Activated CD4-positive, alpha-beta memory T cell treated with anti-CD3 and anti-CD28 coated beads, Interleukin-2, amount 10 ng/mL, durations not matched to agents 7 days and 5 days (primary cell): ENCODE results near the gene TAMALIN. TPM values are rescaled to one million over a fixed set of nuclear protein-coding genes. Genes with fewer than 3 reads are reported as not detected.
A peak's percentile ranks its signal among the peaks of the same experiment; 100 is the strongest.

Experiments used
- CTCF ChIA-PET: fragments of 350-600 bp; sonication (Branson Sonifier 250); formaldehyde crosslinking; loops from one replicate; lab custom pipeline; 2021; ENCODE audit warnings: antibody characterized with exemption, inconsistent platforms; lab: Charles Lee
- POLR2A ChIA-PET: fragments of 350-600 bp; sonication (Branson Sonifier 250); formaldehyde crosslinking; loops from one replicate; lab custom pipeline; 2021; ENCODE audit warnings: antibody characterized with exemption; lab: Charles Lee
- DNase-seq: peaks from one replicate; pipeline ENCODE4 v3.0.0-alpha.2; 2020
- H3K27ac Mint-ChIP-seq: one replicate; pipeline ENCODE4 v1.8.0; 2021; ENCODE audit warnings: mild to moderate bottlenecking, mixed read lengths
- H3K27me3 Mint-ChIP-seq: one replicate; pipeline ENCODE4 v1.8.0; 2021; ENCODE audit warnings: mixed read lengths
- H3K36me3 Mint-ChIP-seq: one replicate; pipeline ENCODE4 v1.8.0; 2021; ENCODE audit warnings: low read depth, mixed read lengths
- H3K4me1 Mint-ChIP-seq: one replicate; pipeline ENCODE4 v1.8.0; 2021; ENCODE audit warnings: mixed read lengths
- H3K4me3 Mint-ChIP-seq: one replicate; pipeline ENCODE4 v1.8.0; 2021; ENCODE audit warnings: mild to moderate bottlenecking, mixed read lengths
- H3K9me3 Mint-ChIP-seq: one replicate; pipeline ENCODE4 v1.8.0; 2021; ENCODE audit warnings: mixed read lengths
- total RNA-seq, 2 experiments: library from RNA; stranded (reverse); gene quantifications; one replicate each; pipeline ENCODE4 v1.2.3, GENCODE V29; 2021

Gene TAMALIN
- total RNA-seq, 2 experiments from 2014 or later, result 5.8 to 7.4 TPM

- H3K27ac Mint-ChIP-seq, result peak overlapping the region; percentile 0
- no peak for DNase-seq
- H3K27me3 Mint-ChIP-seq, result peaks cover 19% of the 10 kb centered on the region
- POLR2A ChIA-PET, result interaction anchor here (0.7 to 2.9 kb wide), 10 partner anchors 9 to 49 kb away, joined by 3 to 18 read pairs (median 4); partner anchors contain the start of genes ATG101 and NR4A1
- H3K36me3 Mint-ChIP-seq, result no peaks in the 10 kb centered on the region
- H3K4me1 Mint-ChIP-seq, result peaks cover 32% of the 10 kb centered on the region
- CTCF ChIA-PET, result interaction anchor here (0.6 to 12.6 kb wide), 17 partner anchors 7 to 212 kb away, joined by 3 to 309 read pairs (median 5); partner anchors contain the start of genes ATG101, NR4A1 and SMIM41
- H3K4me3 Mint-ChIP-seq, result peak overlapping the region; percentile 60
- no peaks in the 10 kb centered on the region for H3K9me3 Mint-ChIP-seq
These were observed 25.7 kb downstream of the TAMALIN start for GRCh38 chr12:52032446-52032803.

- CTCF ChIA-PET, result interaction anchor here (0.7 to 12.6 kb wide), 15 partner anchors 7 to 212 kb away, joined by 3 to 309 read pairs (median 5); partner anchors contain the start of genes ATG101, NR4A1 and SMIM41
- POLR2A ChIA-PET, result interaction anchor here (0.7 to 2.9 kb wide), 10 partner anchors 10 to 48 kb away, joined by 3 to 18 read pairs (median 3); partner anchors contain the start of genes ATG101 and NR4A1
- no peaks in the 10 kb centered on the region for H3K9me3 Mint-ChIP-seq
- peak overlapping the region; percentile 54 for H3K27ac Mint-ChIP-seq
- H3K27me3 Mint-ChIP-seq, result peaks cover 19% of the 10 kb centered on the region
- DNase-seq, result peak; percentile 93
- peak overlapping the region; percentile 68 for H3K4me3 Mint-ChIP-seq
- H3K4me1 Mint-ChIP-seq, result peaks cover 32% of the 10 kb centered on the region
- no peaks in the 10 kb centered on the region for H3K36me3 Mint-ChIP-seq
These were observed 26.2 kb downstream of the TAMALIN start for GRCh38 chr12:52032804-52033445.

GRCh38 chr12:52033446-52034140 is 26.8 kb downstream of the TAMALIN start:
- Mint-ChIP-seq H3K9me3 (no peaks in the 10 kb centered on the region), H3K27ac (peak overlapping the region; percentile 54), H3K27me3 (peaks cover 19% of the 10 kb centered on the region), H3K36me3 (no peaks in the 10 kb centered on the region), H3K4me3 (peak overlapping the region; percentile 68), H3K4me1 (peaks cover 36% of the 10 kb centered on the region)
- CTCF ChIA-PET, result interaction anchor here (0.8 to 12.6 kb wide), 12 partner anchors 8 to 112 kb away, joined by 3 to 309 read pairs (median 9); partner anchors contain the start of genes ATG101, NR4A1 and SMIM41
- POLR2A ChIA-PET, result interaction anchor here (1.0 to 2.9 kb wide), 7 partner anchors 10 to 88 kb away, joined by 3 to 18 read pairs (median 3); partner anchors contain the start of genes ATG101 and NR4A1
- DNase-seq, result no peak

GRCh38 chr12:52035190-52035589 is 28.4 kb downstream of the TAMALIN start:
- Mint-ChIP-seq H3K27ac (no peak overlapping the region), H3K4me3 (no peak overlapping the region)
- POLR2A ChIA-PET, result interaction anchor here (0.8 to 1.5 kb wide), 2 partner anchors 10 to 16 kb away, joined by 3 to 4 read pairs; no protein-coding TSS in a partner anchor

DNA sequence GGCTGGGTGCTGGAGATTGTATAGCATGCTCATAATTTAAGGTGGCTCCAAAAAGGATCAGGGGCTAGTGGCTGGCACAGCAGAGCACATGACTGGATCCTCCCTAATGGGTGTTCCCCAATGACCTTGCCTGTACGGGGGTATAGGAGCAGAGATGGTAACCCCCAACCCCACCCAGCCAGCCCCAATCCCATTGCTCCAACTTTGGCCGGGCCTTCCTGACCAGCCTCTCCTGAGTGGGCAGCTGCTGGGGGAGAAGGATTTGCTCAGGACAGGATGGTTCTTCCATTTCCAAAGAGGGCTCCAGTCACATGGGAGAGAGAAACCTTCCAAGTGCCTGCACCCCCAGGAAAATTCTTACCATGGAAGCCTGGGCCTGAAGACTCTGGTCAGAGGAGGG is 29.2 kb downstream of the TAMALIN start:
- Mint-ChIP-seq H3K4me1 (peaks cover 38% of the 10 kb centered on the region), H3K27me3 (peaks cover 16% of the 10 kb centered on the region), H3K9me3 (no peaks in the 10 kb centered on the region), H3K36me3 (no peaks in the 10 kb centered on the region), H3K4me3 (no peak overlapping the region), H3K27ac (no peak overlapping the region)
- ChIA-PET CTCF (interaction anchor here (9.2 kb wide), 1 partner anchor 10 kb away, joined by 67 read pairs; no protein-coding TSS in a partner anchor), POLR2A (interaction anchor here (1.2 to 1.8 kb wide), 4 partner anchors 10 to 34 kb away, joined by 3 to 8 read pairs (median 5); partner anchors contain the start of gene ATG101)
- no peak for DNase-seq

More at GRCh38 chr12:52035190-52035589, 28.4 kb downstream of the TAMALIN start:
- peaks cover 36% of the 10 kb centered on the region for H3K4me1 Mint-ChIP-seq
- CTCF ChIA-PET, result interaction anchor here (1.2 to 9.2 kb wide), 2 partner anchors 9 to 12 kb away, joined by 4 to 67 read pairs; no protein-coding TSS in a partner anchor
- H3K9me3 Mint-ChIP-seq, result no peaks in the 10 kb centered on the region
- DNase-seq, result no peak
- H3K27me3 Mint-ChIP-seq, result peaks cover 19% of the 10 kb centered on the region
- H3K36me3 Mint-ChIP-seq, result no peaks in the 10 kb centered on the region

GRCh38 chr12:52036587-52037171 is 29.9 kb downstream of the TAMALIN start:
- Mint-ChIP-seq H3K4me3 (peak overlapping the region; percentile 57), H3K9me3 (no peaks in the 10 kb centered on the region), H3K36me3 (no peaks in the 10 kb centered on the region), H3K27me3 (peaks cover 16% of the 10 kb centered on the region), H3K4me1 (peaks cover 42% of the 10 kb centered on the region), H3K27ac (no peak overlapping the region)
- POLR2A ChIA-PET, result interaction anchor here (1.2 to 4.0 kb wide), 5 partner anchors 9 to 33 kb away, joined by 3 to 22 read pairs (median 5); partner anchors contain the start of genes ATG101 and NR4A1
- CTCF ChIA-PET, result interaction anchor here (9.2 kb wide), 1 partner anchor 11 kb away, joined by 67 read pairs; no protein-coding TSS in a partner anchor
- DNase-seq, result peak; percentile 83

DNA sequence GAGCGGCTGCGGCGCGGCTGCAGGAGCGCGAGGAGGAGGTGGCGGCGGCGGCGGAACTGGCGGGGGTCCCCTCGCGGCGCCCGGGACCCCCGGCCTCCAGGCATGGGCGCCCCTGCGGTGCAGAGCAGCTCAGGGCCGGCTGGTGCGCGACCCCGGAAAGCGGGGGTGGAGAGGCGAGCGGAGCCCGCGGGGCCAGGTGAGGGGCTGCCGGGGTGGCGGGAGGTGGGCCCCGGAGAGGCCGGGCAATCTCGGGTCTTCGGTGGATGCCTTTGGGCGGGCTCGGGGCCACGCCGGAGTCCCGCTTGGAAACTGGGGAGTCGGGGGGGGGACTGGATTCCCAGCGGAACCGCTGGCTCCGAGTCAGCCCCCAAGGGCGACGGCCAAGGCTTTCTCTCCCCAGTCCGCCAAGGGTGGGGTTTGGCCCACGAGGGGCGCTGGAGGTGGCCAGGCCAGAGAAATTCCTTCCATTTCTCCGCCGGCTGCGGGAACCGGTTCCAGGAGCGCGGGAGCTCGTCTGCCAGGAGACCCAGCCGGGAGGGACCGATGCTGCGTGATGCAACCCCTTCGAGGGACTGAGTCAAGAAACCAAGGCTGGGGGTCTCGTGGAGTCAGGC is 30.6 kb downstream of the TAMALIN start:
- no peak overlapping the region for H3K27ac Mint-ChIP-seq
- H3K9me3 Mint-ChIP-seq, result no peaks in the 10 kb centered on the region
- peak overlapping the region; percentile 41 for H3K4me3 Mint-ChIP-seq
- peaks cover 16% of the 10 kb centered on the region for H3K27me3 Mint-ChIP-seq
- peaks cover 48% of the 10 kb centered on the region for H3K4me1 Mint-ChIP-seq
- POLR2A ChIA-PET, result interaction anchor here (1.3 to 4.0 kb wide), 4 partner anchors 12 to 32 kb away, joined by 5 to 22 read pairs (median 8); partner anchors contain the start of genes ATG101 and NR4A1
- CTCF ChIA-PET, result interaction anchor here (9.2 kb wide), 1 partner anchor 12 kb away, joined by 67 read pairs; no protein-coding TSS in a partner anchor
- no peak for DNase-seq
- H3K36me3 Mint-ChIP-seq, result no peaks in the 10 kb centered on the region

- no peak overlapping the region for H3K27ac Mint-ChIP-seq
- H3K27me3 Mint-ChIP-seq, result peaks cover 16% of the 10 kb centered on the region
- no peaks in the 10 kb centered on the region for H3K9me3 Mint-ChIP-seq
- POLR2A ChIA-PET, result interaction anchor here (2.2 to 4.0 kb wide), 2 partner anchors 13 kb away, joined by 7 to 22 read pairs; partner anchors contain the start of gene NR4A1
- CTCF ChIA-PET, result interaction anchor here (1.1 to 9.2 kb wide), 3 partner anchors 13 to 30 kb away, joined by 5 to 67 read pairs (median 5); no protein-coding TSS in a partner anchor
- peak overlapping the region; percentile 31 for H3K4me3 Mint-ChIP-seq
- no peak for DNase-seq
- H3K4me1 Mint-ChIP-seq, result peaks cover 43% of the 10 kb centered on the region
- no peaks in the 10 kb centered on the region for H3K36me3 Mint-ChIP-seq
These were observed 31.7 kb downstream of the TAMALIN start for GRCh38 chr12:52038447-52038846.

GRCh38 chr12:52041035-52041434 is 34.3 kb downstream of the TAMALIN start:
- H3K4me3 Mint-ChIP-seq, result no peak overlapping the region
- DNase-seq, result no peak
- peaks cover 35% of the 10 kb centered on the region for H3K4me1 Mint-ChIP-seq
- ChIA-PET POLR2A (interaction anchor here (1.5 kb wide), 1 partner anchor 16 kb away, joined by 4 read pairs; no protein-coding TSS in a partner anchor), CTCF (interaction anchor here (1.7 to 9.2 kb wide), 2 partner anchors 10 to 15 kb away, joined by 4 to 67 read pairs; no protein-coding TSS in a partner anchor)
- no peaks in the 10 kb centered on the region for H3K36me3 Mint-ChIP-seq
- no peak overlapping the region for H3K27ac Mint-ChIP-seq
- H3K9me3 Mint-ChIP-seq, result no peaks in the 10 kb centered on the region
- peaks cover 3% of the 10 kb centered on the region for H3K27me3 Mint-ChIP-seq

GRCh38 chr12:52041695-52042123 is 35.0 kb downstream of the TAMALIN start:
- peaks cover 34% of the 10 kb centered on the region for H3K4me1 Mint-ChIP-seq

DNA sequence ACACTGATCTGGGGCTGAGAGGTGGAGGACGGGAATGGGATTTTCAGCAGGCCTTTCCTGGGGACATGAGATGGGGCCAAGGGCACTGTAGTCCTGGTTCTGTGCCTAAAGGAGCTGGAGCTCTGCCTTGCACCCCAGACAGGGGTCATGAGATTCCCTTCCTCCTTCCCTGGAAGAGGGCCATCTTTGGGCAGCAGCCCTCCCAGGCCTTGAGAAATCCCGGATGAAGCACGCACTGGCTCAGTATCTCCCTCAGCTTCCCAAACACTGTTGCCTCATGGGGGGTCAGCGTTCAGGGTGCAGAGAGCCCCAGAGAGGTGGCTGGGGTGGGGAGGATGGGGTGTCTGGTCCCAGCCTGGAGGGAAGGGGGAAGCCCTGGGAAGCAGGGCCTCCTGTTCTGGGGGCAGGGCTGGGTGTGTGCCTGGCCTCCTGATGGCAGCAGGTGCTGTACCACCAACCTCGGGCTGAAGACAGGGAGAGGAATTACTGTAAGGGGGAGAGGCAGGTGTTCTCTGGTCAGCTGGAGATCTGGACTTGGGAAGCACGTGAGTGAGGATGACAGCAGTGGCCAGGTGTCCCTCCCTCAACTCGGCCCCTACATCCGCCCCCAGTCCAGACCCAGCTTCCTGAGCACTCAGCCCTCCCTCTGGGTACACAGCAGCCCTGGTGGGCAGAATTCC is 36.1 kb downstream of the TAMALIN start:
- CTCF ChIA-PET, result interaction anchor here (0.7 to 4.8 kb wide), 3 partner anchors 9 to 18 kb away, joined by 3 to 33 read pairs (median 4); partner anchors contain the start of gene NR4A1
- Mint-ChIP-seq H3K27ac (no peak overlapping the region), H3K4me3 (no peak overlapping the region), H3K4me1 (peaks cover 35% of the 10 kb centered on the region), H3K36me3 (no peaks in the 10 kb centered on the region), H3K27me3 (no peaks in the 10 kb centered on the region), H3K9me3 (no peaks in the 10 kb centered on the region)
- no peak for DNase-seq
- POLR2A ChIA-PET, result interaction anchor here (1.0 to 2.3 kb wide), 2 partner anchors 10 to 18 kb away, joined by 3 to 8 read pairs; no protein-coding TSS in a partner anchor

More at GRCh38 chr12:52041695-52042123, 35.0 kb downstream of the TAMALIN start:
- no peaks in the 10 kb centered on the region for H3K9me3 Mint-ChIP-seq
- POLR2A ChIA-PET, result interaction anchor here (1.5 kb wide), 1 partner anchor 16 kb away, joined by 4 read pairs; no protein-coding TSS in a partner anchor
- H3K4me3 Mint-ChIP-seq, result no peak overlapping the region
- H3K27ac Mint-ChIP-seq, result peak overlapping the region; percentile 58
- CTCF ChIA-PET, result interaction anchor here (4.8 to 9.2 kb wide), 2 partner anchors 16 kb away, joined by 33 to 67 read pairs; no protein-coding TSS in a partner anchor
- DNase-seq, result peak; percentile 36
- no peaks in the 10 kb centered on the region for H3K36me3 Mint-ChIP-seq
- no peaks in the 10 kb centered on the region for H3K27me3 Mint-ChIP-seq
